ENCODE results near the gene GRM4.
A peak's percentile ranks its signal among the peaks of the same experiment; 100 is the strongest.
"Not testable (repeated sequence)": the region's sequence is repeated elsewhere in the genome, so short reads cannot be mapped to it uniquely, and the experiment has no call there.

Gene GRM4

GRCh38 chr6:34146021-34146782 lies at the start of gene GRM4:
Gene GRM4, minus strand, starts transcription at chr6:34146087. Its CDS starts 12,591 bp downstream, at chr6:34133496.
- H3K27me3 ChIP-seq (ENCODE audit: control insufficient read depth in 5 of 5, insufficient read depth in 4 of 5, low read length in 5 of 5) = peaks cover 37 to 84% (median 76%) of the 10 kb centered on the region in 5 donors

GRCh38 chr6:34194772-34195171 lies 48.9 kb upstream of the GRM4 start:
- Histone ChIP-seq H3K9ac (ENCODE audit: low read length in 5 of 5) (no peak overlapping the region), H3K27ac (ENCODE audit: low read depth, low read length) (no peak overlapping the region), H3K4me3 (ENCODE audit: low read depth in 1 of 5, low read length in 5 of 5) (no peak overlapping the region), H3K36me3 (ENCODE audit: control insufficient read depth in 5 of 5, insufficient read depth in 5 of 5, low read length in 5 of 5) (no peaks in the 10 kb centered on the region), H3K9me3 (ENCODE audit: control insufficient read depth in 5 of 5, low read length in 5 of 5) (no peaks in the 10 kb centered on the region), H3K27me3 (ENCODE audit: control insufficient read depth in 5 of 5, insufficient read depth in 4 of 5, low read length in 5 of 5) (no peaks in the 10 kb centered on the region), H3K4me1 (ENCODE audit: control insufficient read depth in 5 of 5, insufficient read depth in 5 of 5, low read length in 5 of 5) (peaks cover 0 to 15% (median 10%) of the 10 kb centered on the region in 5 donors)

More at GRCh38 chr6:34146021-34146782, at the start of gene GRM4:
- no peaks in the 10 kb centered on the region for H3K36me3 ChIP-seq (ENCODE audit: control insufficient read depth in 5 of 5, insufficient read depth in 5 of 5, low read length in 5 of 5)
- peaks cover 0 to 25% (median 24%) of the 10 kb centered on the region in 5 donors for H3K4me1 ChIP-seq (ENCODE audit: control insufficient read depth in 5 of 5, insufficient read depth in 5 of 5, low read length in 5 of 5)
- no peak within 1 kb of the TSS for H3K27ac ChIP-seq (ENCODE audit: low read depth, low read length)
- H3K9me3 ChIP-seq (ENCODE audit: control insufficient read depth in 5 of 5, low read length in 5 of 5) = no peaks in the 10 kb centered on the region
- peak within 1 kb of the TSS in 3 of 5 donors; percentile 18 to 55 (median 46) for H3K4me3 ChIP-seq (ENCODE audit: low read depth in 1 of 5, low read length in 5 of 5)
- no peak within 1 kb of the TSS for H3K9ac ChIP-seq (ENCODE audit: low read length in 5 of 5)

DNA sequence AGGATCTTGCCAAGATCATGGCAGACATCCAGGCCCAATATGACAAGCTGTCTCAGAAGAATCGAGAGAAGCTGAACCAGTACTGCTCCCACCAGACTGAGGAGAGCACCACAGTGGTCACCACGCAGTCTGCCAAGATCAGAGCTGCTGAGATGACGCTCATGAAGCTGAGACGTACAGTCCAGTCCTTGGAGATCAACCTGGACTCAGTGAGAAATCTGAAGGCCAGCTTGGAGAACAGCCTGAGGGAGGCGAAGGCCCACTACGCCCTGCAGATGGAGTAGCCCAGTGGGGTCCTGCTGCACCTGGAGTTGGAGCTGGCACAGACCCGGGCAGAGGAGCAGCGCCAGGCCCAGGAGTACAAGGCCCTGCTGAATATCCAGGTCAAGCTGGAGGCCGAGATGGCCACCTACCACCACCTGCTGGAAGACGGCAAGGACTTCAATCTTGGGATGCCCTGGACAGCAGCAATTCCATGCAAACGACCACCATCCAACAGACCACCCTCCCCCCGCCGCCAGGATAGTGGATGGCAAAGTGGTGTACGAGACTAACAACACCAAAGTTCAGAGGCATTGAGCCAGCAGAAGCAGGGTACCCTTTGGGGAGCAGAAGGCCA lies 44.7 kb upstream of the GRM4 start:
- no peaks in the 10 kb centered on the region for H3K27me3 ChIP-seq (ENCODE audit: control insufficient read depth in 5 of 5, insufficient read depth in 4 of 5, low read length in 5 of 5)
- no peak overlapping the region for H3K4me3 ChIP-seq (ENCODE audit: low read depth in 1 of 5, low read length in 5 of 5)
- no peaks in the 10 kb centered on the region for H3K36me3 ChIP-seq (ENCODE audit: control insufficient read depth in 5 of 5, insufficient read depth in 5 of 5, low read length in 5 of 5)
- no peak overlapping the region for H3K27ac ChIP-seq (ENCODE audit: low read depth, low read length)
- peaks cover 0 to 3% (median 0%) of the 10 kb centered on the region in 5 donors for H3K4me1 ChIP-seq (ENCODE audit: control insufficient read depth in 5 of 5, insufficient read depth in 5 of 5, low read length in 5 of 5)
- no peak overlapping the region for H3K9ac ChIP-seq (ENCODE audit: low read length in 5 of 5)
- H3K9me3 ChIP-seq (ENCODE audit: control insufficient read depth in 5 of 5, low read length in 5 of 5) = no peaks in the 10 kb centered on the region

DNA sequence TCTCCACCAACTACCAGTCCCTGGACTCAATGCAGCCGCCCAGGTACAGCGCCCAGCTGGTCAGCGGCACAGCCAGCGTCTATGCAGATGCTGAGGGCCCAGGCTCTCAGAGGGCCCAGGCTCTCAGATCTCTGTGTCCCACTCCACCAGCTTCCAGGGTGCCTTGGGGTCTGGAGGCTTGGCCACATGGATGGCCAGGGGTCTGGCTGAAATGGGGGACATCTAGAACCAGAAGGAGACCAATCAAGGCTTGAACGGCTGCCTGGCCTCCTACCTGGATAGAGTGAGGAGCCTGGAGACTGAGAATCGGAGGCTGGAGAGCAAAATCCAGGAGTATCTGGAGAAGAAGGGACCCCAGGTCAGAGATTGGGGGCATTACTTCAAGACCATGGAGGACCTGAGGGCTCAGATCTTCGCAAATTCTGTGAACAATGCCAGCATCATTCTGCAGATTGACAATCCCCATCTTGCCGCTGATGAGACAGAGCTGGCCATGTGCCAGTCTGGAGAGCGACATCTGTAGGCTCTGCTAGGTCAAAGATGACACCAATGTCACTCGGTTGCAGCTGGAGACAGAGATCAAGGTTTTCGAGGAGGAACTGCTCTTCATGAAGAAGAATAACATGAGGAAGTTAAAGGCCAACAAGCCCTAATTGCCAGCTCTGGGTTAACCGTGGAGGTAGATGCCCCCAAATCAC lies 44.1 kb upstream of the GRM4 start:
- Histone ChIP-seq H3K4me3 (ENCODE audit: low read depth in 1 of 5, low read length in 5 of 5) (no peak overlapping the region), H3K9ac (ENCODE audit: low read length in 5 of 5) (no peak overlapping the region), H3K4me1 (ENCODE audit: control insufficient read depth in 5 of 5, insufficient read depth in 5 of 5, low read length in 5 of 5) (peaks cover 0 to 3% (median 0%) of the 10 kb centered on the region in 5 donors)

GRCh38 chr6:34184726-34185125 lies 38.8 kb upstream of the GRM4 start:
- not testable (repeated sequence) for H3K4me3 ChIP-seq (ENCODE audit: low read depth in 1 of 5, low read length in 5 of 5); H3K9ac ChIP-seq (ENCODE audit: low read length in 5 of 5); H3K27me3 ChIP-seq (ENCODE audit: control insufficient read depth in 5 of 5, insufficient read depth in 4 of 5, low read length in 5 of 5); H3K4me1 ChIP-seq (ENCODE audit: control insufficient read depth in 5 of 5, insufficient read depth in 5 of 5, low read length in 5 of 5); H3K36me3 ChIP-seq (ENCODE audit: control insufficient read depth in 5 of 5, insufficient read depth in 5 of 5, low read length in 5 of 5); H3K9me3 ChIP-seq (ENCODE audit: control insufficient read depth in 5 of 5, low read length in 5 of 5); H3K27ac ChIP-seq (ENCODE audit: low read depth, low read length)

More for the DNA sequence above, 44.1 kb upstream of the GRM4 start:
- H3K27me3 ChIP-seq (ENCODE audit: control insufficient read depth in 5 of 5, insufficient read depth in 4 of 5, low read length in 5 of 5) = no peaks in the 10 kb centered on the region
- no peaks in the 10 kb centered on the region for H3K9me3 ChIP-seq (ENCODE audit: control insufficient read depth in 5 of 5, low read length in 5 of 5)
- no peaks in the 10 kb centered on the region for H3K36me3 ChIP-seq (ENCODE audit: control insufficient read depth in 5 of 5, insufficient read depth in 5 of 5, low read length in 5 of 5)
- no peak overlapping the region for H3K27ac ChIP-seq (ENCODE audit: low read depth, low read length)

DNA sequence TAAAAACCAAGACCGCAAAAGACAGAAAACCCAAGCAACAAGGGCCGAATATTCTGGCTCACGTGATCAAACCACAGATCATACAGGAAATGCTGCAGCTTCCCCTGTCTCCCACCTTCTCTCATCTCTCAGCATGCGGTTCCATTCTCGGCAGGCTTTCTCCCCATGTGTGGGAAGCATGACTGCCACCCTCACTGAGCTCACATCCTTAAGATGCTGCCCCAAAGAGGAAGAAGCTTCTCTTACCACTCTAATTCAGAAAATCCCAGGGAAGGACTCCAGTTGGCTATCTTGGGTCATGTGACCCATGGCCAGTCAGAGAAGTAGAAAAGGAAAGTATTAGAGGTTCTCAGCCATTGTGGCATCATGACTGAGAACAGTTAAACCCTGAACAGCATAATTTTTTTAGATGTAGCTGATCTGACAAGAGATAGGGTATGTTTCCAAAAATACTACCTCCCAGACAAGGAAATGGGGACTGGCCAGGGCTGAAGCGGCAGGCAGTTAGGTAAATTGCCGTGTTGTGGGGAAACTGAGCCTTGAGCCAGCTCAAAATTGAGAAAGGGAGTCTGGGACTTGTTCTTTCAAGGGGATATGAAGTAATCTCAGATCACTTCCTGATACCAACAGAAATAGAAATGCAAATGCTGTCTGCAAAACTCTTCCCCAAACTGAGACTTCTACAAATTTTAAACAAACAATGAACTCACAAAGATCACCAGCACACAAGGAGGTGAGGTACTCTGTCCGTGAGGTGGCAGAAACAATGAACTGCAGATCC lies 37.1 kb upstream of the GRM4 start:
- H3K4me3 ChIP-seq (ENCODE audit: low read depth in 1 of 5, low read length in 5 of 5) = peak overlapping the region in 1 of 5 donors; percentile 7
- no peak overlapping the region for H3K9ac ChIP-seq (ENCODE audit: low read length in 5 of 5)
- H3K4me1 ChIP-seq (ENCODE audit: control insufficient read depth in 5 of 5, insufficient read depth in 5 of 5, low read length in 5 of 5) = no peaks in the 10 kb centered on the region
- H3K27me3 ChIP-seq (ENCODE audit: control insufficient read depth in 5 of 5, insufficient read depth in 4 of 5, low read length in 5 of 5) = peaks cover 0 to 4% (median 2%) of the 10 kb centered on the region in 5 donors
- H3K27ac ChIP-seq (ENCODE audit: low read depth, low read length) = no peak overlapping the region
- no peaks in the 10 kb centered on the region for H3K36me3 ChIP-seq (ENCODE audit: control insufficient read depth in 5 of 5, insufficient read depth in 5 of 5, low read length in 5 of 5)
- peaks cover 0 to 9% (median 3%) of the 10 kb centered on the region in 5 donors for H3K9me3 ChIP-seq (ENCODE audit: control insufficient read depth in 5 of 5, low read length in 5 of 5)

DNA sequence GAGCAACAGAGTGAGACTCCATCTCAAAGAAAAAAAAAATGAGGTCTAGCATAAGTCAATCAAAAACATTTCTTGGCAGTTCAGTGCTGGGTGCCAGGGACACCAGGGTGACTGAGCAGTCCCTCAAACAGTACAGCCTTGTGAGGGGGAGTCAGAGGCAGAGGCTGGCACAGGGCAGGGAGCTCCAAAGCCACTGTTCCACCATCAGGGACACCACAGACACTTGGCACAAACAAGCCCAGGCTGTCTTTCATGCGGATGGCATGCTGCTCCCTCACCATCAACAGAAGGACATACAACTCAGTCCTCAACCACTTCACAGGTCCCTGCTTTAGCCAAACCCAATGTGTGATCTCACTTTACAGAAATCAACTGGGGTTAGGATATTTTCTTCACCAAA lies 36.0 kb upstream of the GRM4 start:
- Histone ChIP-seq H3K4me1 (ENCODE audit: control insufficient read depth in 5 of 5, insufficient read depth in 5 of 5, low read length in 5 of 5) (no peaks in the 10 kb centered on the region), H3K9ac (ENCODE audit: low read length in 5 of 5) (no peak overlapping the region), H3K36me3 (ENCODE audit: control insufficient read depth in 5 of 5, insufficient read depth in 5 of 5, low read length in 5 of 5) (no peaks in the 10 kb centered on the region), H3K4me3 (ENCODE audit: low read depth in 1 of 5, low read length in 5 of 5) (no peak overlapping the region), H3K27me3 (ENCODE audit: control insufficient read depth in 5 of 5, insufficient read depth in 4 of 5, low read length in 5 of 5) (peaks cover 0 to 6% (median 2%) of the 10 kb centered on the region in 5 donors), H3K27ac (ENCODE audit: low read depth, low read length) (no peak overlapping the region), H3K9me3 (ENCODE audit: control insufficient read depth in 5 of 5, low read length in 5 of 5) (peaks cover 0 to 9% (median 3%) of the 10 kb centered on the region in 5 donors)

GRCh38 chr6:34179106-34179720 lies 33.3 kb upstream of the GRM4 start:
- no peaks in the 10 kb centered on the region for H3K36me3 ChIP-seq (ENCODE audit: control insufficient read depth in 5 of 5, insufficient read depth in 5 of 5, low read length in 5 of 5)
- H3K9me3 ChIP-seq (ENCODE audit: control insufficient read depth in 5 of 5, low read length in 5 of 5) = peaks cover 0 to 9% (median 3%) of the 10 kb centered on the region in 5 donors
- no peak overlapping the region for H3K4me3 ChIP-seq (ENCODE audit: low read depth in 1 of 5, low read length in 5 of 5)
- H3K9ac ChIP-seq (ENCODE audit: low read length in 5 of 5) = no peak overlapping the region
- H3K27me3 ChIP-seq (ENCODE audit: control insufficient read depth in 5 of 5, insufficient read depth in 4 of 5, low read length in 5 of 5) = peaks cover 0 to 11% (median 4%) of the 10 kb centered on the region in 5 donors
- H3K27ac ChIP-seq (ENCODE audit: low read depth, low read length) = no peak overlapping the region
- H3K4me1 ChIP-seq (ENCODE audit: control insufficient read depth in 5 of 5, insufficient read depth in 5 of 5, low read length in 5 of 5) = no peaks in the 10 kb centered on the region

GRCh38 chr6:34178357-34179105 lies 32.6 kb upstream of the GRM4 start:
- Histone ChIP-seq H3K4me3 (ENCODE audit: low read depth in 1 of 5, low read length in 5 of 5) (no peak overlapping the region), H3K36me3 (ENCODE audit: control insufficient read depth in 5 of 5, insufficient read depth in 5 of 5, low read length in 5 of 5) (no peaks in the 10 kb centered on the region), H3K4me1 (ENCODE audit: control insufficient read depth in 5 of 5, insufficient read depth in 5 of 5, low read length in 5 of 5) (no peaks in the 10 kb centered on the region), H3K9ac (ENCODE audit: low read length in 5 of 5) (no peak overlapping the region), H3K27ac (ENCODE audit: low read depth, low read length) (no peak overlapping the region), H3K9me3 (ENCODE audit: control insufficient read depth in 5 of 5, low read length in 5 of 5) (peaks cover 0 to 9% (median 3%) of the 10 kb centered on the region in 5 donors), H3K27me3 (ENCODE audit: control insufficient read depth in 5 of 5, insufficient read depth in 4 of 5, low read length in 5 of 5) (peaks cover 0 to 11% (median 4%) of the 10 kb centered on the region in 5 donors)
